B cell (primary cell): Measurements from ENCODE around the gene CTDSPL.

ENCODE experiments used
- EZH2 ChIP-seq: IDR thresholded peaks from 2 replicates; pipeline ENCODE4 v1.6.1; 2012; ENCODE audit warnings: borderline replicate concordance, low read depth, mild to moderate bottlenecking, moderate library complexity, low read length; ENCODE audit not compliant: insufficient read depth, poor library complexity, severe bottlenecking
- TF ChIP-seq, protein P1 (sequence below): fragments of 200-600 bp; IDR thresholded peaks from one replicate; pipeline ENCODE4 v1.8.0; 2022; ENCODE audit warnings: antibody characterized with exemption, mild to moderate bottlenecking

DNA sequence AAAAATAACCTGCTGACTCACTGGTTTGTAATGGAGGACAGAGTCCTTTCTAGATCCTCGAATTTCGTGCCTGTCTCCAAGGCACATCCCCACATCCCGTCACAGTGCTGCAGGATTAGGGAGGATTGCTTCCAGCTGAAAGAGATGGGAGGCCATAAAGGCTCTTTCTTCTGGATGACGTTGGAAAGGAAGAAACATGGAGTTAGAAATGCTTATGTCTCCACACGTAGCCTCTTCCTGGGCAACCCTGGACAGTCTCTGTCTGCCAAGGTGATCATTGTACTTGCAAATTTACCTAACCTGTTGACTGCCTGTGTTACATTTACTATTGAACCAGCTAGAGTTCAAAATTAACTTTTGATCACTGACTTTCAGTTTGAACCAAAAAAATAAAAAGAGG is 101.3 kb downstream of the CTDSPL start:
- TF ChIP-seq, protein P1, sequence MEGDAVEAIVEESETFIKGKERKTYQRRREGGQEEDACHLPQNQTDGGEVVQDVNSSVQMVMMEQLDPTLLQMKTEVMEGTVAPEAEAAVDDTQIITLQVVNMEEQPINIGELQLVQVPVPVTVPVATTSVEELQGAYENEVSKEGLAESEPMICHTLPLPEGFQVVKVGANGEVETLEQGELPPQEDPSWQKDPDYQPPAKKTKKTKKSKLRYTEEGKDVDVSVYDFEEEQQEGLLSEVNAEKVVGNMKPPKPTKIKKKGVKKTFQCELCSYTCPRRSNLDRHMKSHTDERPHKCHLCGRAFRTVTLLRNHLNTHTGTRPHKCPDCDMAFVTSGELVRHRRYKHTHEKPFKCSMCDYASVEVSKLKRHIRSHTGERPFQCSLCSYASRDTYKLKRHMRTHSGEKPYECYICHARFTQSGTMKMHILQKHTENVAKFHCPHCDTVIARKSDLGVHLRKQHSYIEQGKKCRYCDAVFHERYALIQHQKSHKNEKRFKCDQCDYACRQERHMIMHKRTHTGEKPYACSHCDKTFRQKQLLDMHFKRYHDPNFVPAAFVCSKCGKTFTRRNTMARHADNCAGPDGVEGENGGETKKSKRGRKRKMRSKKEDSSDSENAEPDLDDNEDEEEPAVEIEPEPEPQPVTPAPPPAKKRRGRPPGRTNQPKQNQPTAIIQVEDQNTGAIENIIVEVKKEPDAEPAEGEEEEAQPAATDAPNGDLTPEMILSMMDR: no peak
- TF ChIP-seq EZH2: no peak
